ENCODE results near the gene TCAIM. TPM values are rescaled to one million over a fixed set of nuclear protein-coding genes. Genes with fewer than 3 reads are reported as not detected.

Gene TCAIM
- total and polyA plus RNA-seq, 2 of the 4 experiments (the other 2 are of a cell fraction), result 11.0 to 21.5 TPM

DNA sequence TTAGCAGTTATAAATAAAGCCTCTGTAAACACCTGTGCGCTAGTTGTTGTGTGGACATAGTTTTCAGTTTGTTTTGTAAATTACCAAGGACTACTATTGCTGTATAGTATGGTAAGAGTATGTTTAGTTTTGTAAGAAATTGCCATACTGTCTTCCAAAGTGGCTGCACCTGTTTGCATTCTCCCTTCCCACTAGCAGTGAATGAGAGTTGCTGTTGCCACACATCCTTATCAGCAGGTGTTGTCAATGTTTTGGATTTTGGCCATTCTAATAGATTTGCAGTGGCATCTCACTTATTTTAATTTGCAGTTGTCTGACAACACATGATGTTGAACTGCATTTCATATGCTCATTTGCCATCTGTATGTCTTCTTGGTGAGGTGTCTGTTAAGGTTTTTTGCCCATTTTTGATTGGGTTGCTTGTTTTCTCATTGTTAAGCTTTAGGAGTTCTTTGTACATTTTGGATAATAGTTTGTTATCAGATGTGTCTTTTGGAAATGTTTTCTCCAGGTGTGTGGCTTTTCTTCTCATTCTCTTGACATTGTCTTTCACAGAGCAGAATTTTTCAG lies 14.9 kb downstream of the TCAIM start:
- DNase-seq (no peak), ATAC-seq (ENCODE audit: low read depth) (no peak)
- no peaks in the 10 kb centered on the region for H3K9me3 ChIP-seq (ENCODE audit: control insufficient read depth, insufficient read depth, low read length)
- peaks cover 3% of the 10 kb centered on the region for H3K4me1 ChIP-seq (ENCODE audit: control insufficient read depth, insufficient read depth, low read length)
- H2BK5ac ChIP-seq (ENCODE audit: low read depth, low read length, poor library complexity, severe bottlenecking), result no peak overlapping the region
- H3K18ac ChIP-seq (ENCODE audit: low read depth, low read length), result no peak overlapping the region
- H3K4me2 ChIP-seq (ENCODE audit: low read depth, low read length), result no peak overlapping the region
- no peaks in the 10 kb centered on the region for H3K9me1 ChIP-seq (ENCODE audit: insufficient read depth, low read length)
- no peak overlapping the region for H3K27ac ChIP-seq (ENCODE audit: insufficient read depth, low read length)
- H3K79me1 ChIP-seq (ENCODE audit: low read depth in 1 of 2, low read length in 2 of 2), result peaks cover 13 to 18% of the 10 kb centered on the region in 2 experiments
- no peak overlapping the region for H2BK20ac ChIP-seq (ENCODE audit: low read depth, low read length)
- ChIA-PET CTCF (no interaction called here), POLR2A (ENCODE audit: unreplicated experiment) (no interaction called here)
- H3K36me3 ChIP-seq (ENCODE audit: control insufficient read depth, insufficient read depth, low read length), result no peaks in the 10 kb centered on the region
- no peak overlapping the region for H2BK15ac ChIP-seq (ENCODE audit: low read depth, low read length)
- H2BK120ac ChIP-seq (ENCODE audit: low read depth, low read length), result no peak overlapping the region
- no peak overlapping the region for H2AK9ac ChIP-seq (replicated peaks; ENCODE audit: low read depth, low read length, poor library complexity)
- no peak overlapping the region for H3K56ac ChIP-seq (ENCODE audit: extremely low read depth, insufficient read depth, low read length)
- no peaks in the 10 kb centered on the region for H3K27me3 ChIP-seq (ENCODE audit: control insufficient read depth, insufficient read depth, low read length)
- H4K8ac ChIP-seq (ENCODE audit: low read depth in 2 of 2, low read length in 2 of 2), result no peak overlapping the region
- H3K4ac ChIP-seq (ENCODE audit: low read depth, low read length), result no peak overlapping the region
- H2AK5ac ChIP-seq (ENCODE audit: low read depth, low read length), result no peak overlapping the region
- no peak overlapping the region for H3K23ac ChIP-seq (ENCODE audit: low read depth, low read length)
- H4K91ac ChIP-seq (ENCODE audit: insufficient read depth, low read depth, low read length), result no peak overlapping the region
- no TSS peak for BruUV-seq (replicated peaks)
- no peak for TF ChIP-seq MXI1 (IDR thresholded peaks at IDR 0.05; ENCODE audit: borderline replicate concordance, low read depth, low read length)
- TF ChIP-seq FOS (IDR thresholded peaks at IDR 0.05; ENCODE audit: low read depth, low read length), result no peak
- no peak for TF ChIP-seq SMC3 (IDR thresholded peaks at IDR 0.05; ENCODE audit: low read depth, low read length)
- no peak for TF ChIP-seq CEBPB (IDR thresholded peaks at IDR 0.05; ENCODE audit: low read depth, low read length)
- TF ChIP-seq CHD1 (IDR thresholded peaks at IDR 0.05; ENCODE audit: low read depth, low read length), result no peak
- no peak for TF ChIP-seq RAD21 (IDR thresholded peaks at IDR 0.05; ENCODE audit: low read length)
- TF ChIP-seq, protein P1, sequence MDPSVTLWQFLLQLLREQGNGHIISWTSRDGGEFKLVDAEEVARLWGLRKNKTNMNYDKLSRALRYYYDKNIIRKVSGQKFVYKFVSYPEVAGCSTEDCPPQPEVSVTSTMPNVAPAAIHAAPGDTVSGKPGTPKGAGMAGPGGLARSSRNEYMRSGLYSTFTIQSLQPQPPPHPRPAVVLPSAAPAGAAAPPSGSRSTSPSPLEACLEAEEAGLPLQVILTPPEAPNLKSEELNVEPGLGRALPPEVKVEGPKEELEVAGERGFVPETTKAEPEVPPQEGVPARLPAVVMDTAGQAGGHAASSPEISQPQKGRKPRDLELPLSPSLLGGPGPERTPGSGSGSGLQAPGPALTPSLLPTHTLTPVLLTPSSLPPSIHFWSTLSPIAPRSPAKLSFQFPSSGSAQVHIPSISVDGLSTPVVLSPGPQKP (IDR thresholded peaks at IDR 0.05; ENCODE audit: borderline replicate concordance, low read depth, low read length), result no peak
- TF ChIP-seq MAZ (IDR thresholded peaks at IDR 0.05; ENCODE audit: borderline replicate concordance, low read depth, low read length), result no peak
- no peak for TF ChIP-seq RCOR1 (IDR thresholded peaks at IDR 0.05; ENCODE audit: insufficient replicate concordance, low read length)
- TF ChIP-seq POLR2A (IDR thresholded peaks at IDR 0.05; ENCODE audit: low read depth, low read length), result no peak
- TF ChIP-seq, protein P2, sequence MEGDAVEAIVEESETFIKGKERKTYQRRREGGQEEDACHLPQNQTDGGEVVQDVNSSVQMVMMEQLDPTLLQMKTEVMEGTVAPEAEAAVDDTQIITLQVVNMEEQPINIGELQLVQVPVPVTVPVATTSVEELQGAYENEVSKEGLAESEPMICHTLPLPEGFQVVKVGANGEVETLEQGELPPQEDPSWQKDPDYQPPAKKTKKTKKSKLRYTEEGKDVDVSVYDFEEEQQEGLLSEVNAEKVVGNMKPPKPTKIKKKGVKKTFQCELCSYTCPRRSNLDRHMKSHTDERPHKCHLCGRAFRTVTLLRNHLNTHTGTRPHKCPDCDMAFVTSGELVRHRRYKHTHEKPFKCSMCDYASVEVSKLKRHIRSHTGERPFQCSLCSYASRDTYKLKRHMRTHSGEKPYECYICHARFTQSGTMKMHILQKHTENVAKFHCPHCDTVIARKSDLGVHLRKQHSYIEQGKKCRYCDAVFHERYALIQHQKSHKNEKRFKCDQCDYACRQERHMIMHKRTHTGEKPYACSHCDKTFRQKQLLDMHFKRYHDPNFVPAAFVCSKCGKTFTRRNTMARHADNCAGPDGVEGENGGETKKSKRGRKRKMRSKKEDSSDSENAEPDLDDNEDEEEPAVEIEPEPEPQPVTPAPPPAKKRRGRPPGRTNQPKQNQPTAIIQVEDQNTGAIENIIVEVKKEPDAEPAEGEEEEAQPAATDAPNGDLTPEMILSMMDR (conservative IDR thresholded peaks at IDR 0.05; ENCODE audit: low read depth, low read length), result no peak
- no peak for TF ChIP-seq RFX5 (IDR thresholded peaks at IDR 0.05; ENCODE audit: low read depth, low read length)
- no peak for TF ChIP-seq BHLHE40 (IDR thresholded peaks at IDR 0.05; ENCODE audit: low read depth, low read length)
- TF ChIP-seq NFE2L2 (IDR thresholded peaks at IDR 0.05; ENCODE audit: low read depth, low read length), result no peak
- TF ChIP-seq, protein P3, sequence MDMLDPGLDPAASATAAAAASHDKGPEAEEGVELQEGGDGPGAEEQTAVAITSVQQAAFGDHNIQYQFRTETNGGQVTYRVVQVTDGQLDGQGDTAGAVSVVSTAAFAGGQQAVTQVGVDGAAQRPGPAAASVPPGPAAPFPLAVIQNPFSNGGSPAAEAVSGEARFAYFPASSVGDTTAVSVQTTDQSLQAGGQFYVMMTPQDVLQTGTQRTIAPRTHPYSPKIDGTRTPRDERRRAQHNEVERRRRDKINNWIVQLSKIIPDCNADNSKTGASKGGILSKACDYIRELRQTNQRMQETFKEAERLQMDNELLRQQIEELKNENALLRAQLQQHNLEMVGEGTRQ (IDR thresholded peaks at IDR 0.05; ENCODE audit: low read depth, low read length), result no peak
- no peak for TF ChIP-seq MAFK (IDR thresholded peaks at IDR 0.05; ENCODE audit: low read depth, low read length)
- no peak overlapping the region for H3K4me3 ChIP-seq (ENCODE audit: insufficient read depth, low read depth, low read length)
- intact Hi-C loops (cut with micrococcal nuclease), result no loop called here
- no peak overlapping the region for H3K14ac ChIP-seq (replicated peaks; ENCODE audit: low read depth, low read length)
- WGBS, 2 experiments (ENCODE audit: extremely low coverage in 2 of 2, insufficient read length in 1 of 2), result no CpG with 5 or more reads among the region's 1 CpG
- H2AFZ ChIP-seq (replicated peaks; ENCODE audit: low read length, poor library complexity), result no peak overlapping the region
- in situ Hi-C loops (cut with MboI; ENCODE audit: low sequenced_read_pairs), result no loop called here
- no peaks in the 10 kb centered on the region; the same call in 1 of the 2 replicates for H4K20me1 ChIP-seq (ENCODE audit: insufficient read depth, low read length)
- no peak overlapping the region for H4K5ac ChIP-seq (ENCODE audit: low read depth, low read length)
- no peak overlapping the region for H3K9ac ChIP-seq (ENCODE audit: low read depth, low read length)
- dilution Hi-C loops (cut with HindIII; ENCODE audit: low sequenced_read_pairs, unreplicated experiment), result no loop called here
